GM12878 (cell line): ENCODE results near the gene HJV. TPM values are rescaled to one million over a fixed set of nuclear protein-coding genes. Genes with fewer than 3 reads are reported as not detected.

Source experiments
- ATAC-seq: fragments of 200-7000 bp; cut with Tn5 transposase; 3 replicates; pipeline ENCODE4 v1.9.1; 2020; ENCODE audit warnings: mild to moderate bottlenecking, moderate library complexity
- BruUV-seq: library from RNA; stranded (reverse); fragments of 400-500 nt; replicated peaks from 2 replicates; lab custom pipeline; 2021; lab: Mats Ljungman, UMichigan
- CTCF ChIA-PET: fragments of 300-600 bp; sonication (Branson Sonifier 250); formaldehyde crosslinking; extraction: SDS; loops from one replicate; lab custom pipeline; 2021; ENCODE audit warnings: inconsistent platforms; lab: Yijun Ruan, JAX
- POLR2A ChIA-PET: fragments of 350-600 bp; formaldehyde crosslinking; extraction: SDS; loops from one replicate; lab custom pipeline; 2021; ENCODE audit warnings: inconsistent platforms; lab: Charles Lee
- RAD21 ChIA-PET: fragments of 300-600 bp; sonication (Branson Sonifier 250); formaldehyde crosslinking; loops from one replicate; lab custom pipeline; 2023; ENCODE audit warnings: antibody characterized with exemption; ENCODE audit not compliant: unreplicated experiment; lab: Charles Lee
- SMC1A ChIA-PET: fragments of 300-600 bp; sonication (Branson Sonifier 250); formaldehyde crosslinking; loops from one replicate; lab custom pipeline; 2023; ENCODE audit not compliant: unreplicated experiment, uncharacterized antibody; lab: Charles Lee
- DNase-seq: peaks from one replicate; pipeline ENCODE4 v3.0.0-alpha.2; 2011; ENCODE audit warnings: low read depth, low spot score
- FAIRE-seq: peaks from 3 replicates; lab custom pipeline; 2011; peaks lifted over from hg19 to GRCh38; lab: Jason Lieb, UNC
- H2AFZ ChIP-seq: 2 replicates; pipeline ENCODE4 v1.6.0; 2011; ENCODE audit warnings: low read depth, low read length, control low read depth; ENCODE audit not compliant: control insufficient read depth
- H3K27ac ChIP-seq: 2 replicates; pipeline ENCODE4 v1.5.1; 2011; ENCODE audit warnings: control low read depth; ENCODE audit not compliant: control insufficient read depth, insufficient read depth
- H3K27me3 ChIP-seq, 2 experiments: replicated peaks in 1 of 2; 2 replicates each; pipeline versions ENCODE4 v1.6.0 to v1.6.1; 2011; ENCODE audit warnings: low read length in 1 of 2; ENCODE audit not compliant: control insufficient read depth in 2 of 2, insufficient read depth in 2 of 2
- H3K36me3 ChIP-seq, 2 experiments: 2 replicates each; pipeline ENCODE4 v1.5.1; 2011; ENCODE audit warnings: low read length in 1 of 2; ENCODE audit not compliant: control insufficient read depth in 2 of 2, insufficient read depth in 2 of 2
- H3K4me1 ChIP-seq: 2 replicates; pipeline ENCODE4 v1.6.1; 2011; ENCODE audit warnings: mild to moderate bottlenecking, low read length, moderate library complexity, mixed read lengths; ENCODE audit not compliant: control insufficient read depth, insufficient read depth
- H3K4me2 ChIP-seq: 2 replicates; pipeline ENCODE4 v1.6.0; 2011; ENCODE audit warnings: control low read depth; ENCODE audit not compliant: control insufficient read depth, insufficient read depth
- H3K4me3 ChIP-seq: fragments of 200-600 bp; sonication (generic); 2 replicates; pipeline ENCODE4 v1.5.1; 2016
- H3K79me2 ChIP-seq: 2 replicates; pipeline ENCODE4 v1.6.0; 2011; ENCODE audit warnings: low read length; ENCODE audit not compliant: control insufficient read depth, insufficient read depth
- H3K9ac ChIP-seq: 2 replicates; pipeline ENCODE4 v1.8.0; 2011; ENCODE audit warnings: low read length, control low read depth, mixed read lengths; ENCODE audit not compliant: control insufficient read depth, insufficient read depth
- H3K9me3 ChIP-seq: replicated peaks from 3 replicates; pipeline ENCODE4 v1.5.1; 2011; ENCODE audit warnings: mild to moderate bottlenecking, low read length; ENCODE audit not compliant: control insufficient read depth, insufficient read depth
- H4K20me1 ChIP-seq: 2 replicates; pipeline ENCODE4 v1.6.0; 2011; ENCODE audit not compliant: control insufficient read depth, insufficient read depth
- BCL11A ChIP-seq: IDR thresholded peaks from 2 replicates; pipeline ENCODE4 v1.6.1; 2011; ENCODE audit warnings: low read depth, low read length
- EED ChIP-seq: sonication (generic); IDR thresholded peaks from 2 replicates; pipeline ENCODE4 v1.6.1; 2016; ENCODE audit warnings: antibody characterized with exemption, low read depth
- IKZF1 ChIP-seq: fragments of 450-650 bp; conservative IDR thresholded peaks from 2 replicates; pipeline ENCODE4 v1.6.1; 2017; ENCODE audit warnings: antibody characterized with exemption, mild to moderate bottlenecking
- IKZF2 ChIP-seq, 2 experiments: fragments of 450-650 bp; IDR thresholded peaks; 2 replicates each; pipeline ENCODE4 v1.6.1; 2017; ENCODE audit warnings: mild to moderate bottlenecking in 2 of 2, moderate library complexity in 2 of 2
- MAX ChIP-seq: IDR thresholded peaks from 2 replicates; pipeline ENCODE4 v1.6.1; 2012; ENCODE audit warnings: low read depth, low read length, improper control_type of control experiment
- NFYB ChIP-seq: IDR thresholded peaks from 2 replicates; pipeline ENCODE4 v1.6.1; 2011; ENCODE audit warnings: low read depth, mild to moderate bottlenecking, low read length, improper control_type of control experiment, moderate library complexity; ENCODE audit not compliant: insufficient read depth
- SPI1 ChIP-seq: IDR thresholded peaks from 2 replicates; pipeline ENCODE4 v1.6.1; 2011; ENCODE audit warnings: low read depth, mild to moderate bottlenecking, low read length, moderate library complexity, borderline replicate concordance; ENCODE audit not compliant: insufficient read depth
- ZNF687 ChIP-seq: fragments of 450-650 bp; IDR thresholded peaks from 2 replicates; pipeline ENCODE4 v1.6.1; 2017; ENCODE audit warnings: mild to moderate bottlenecking, moderate library complexity
- WGBS: methylation state at CpG from one replicate; pipeline ENCODE4 v1.1.6; 2016; ENCODE audit warnings: low lambda C conversion rate; ENCODE audit not compliant: insufficient replicate concordance, insufficient coverage; ENCODE audit errors: missing lambda C conversion rate; 5-methylcytosine and 5-hydroxymethylcytosine counted together
- in situ Hi-C: fragments of 300-500 bp; cut with MboI; formaldehyde crosslinking; loops from 9 replicates; pipeline ENCODE4 v1.14.3; 2018; ENCODE audit warnings: mixed read lengths
- intact Hi-C: fragments of 100-400 bp; cut with micrococcal nuclease; formaldehyde crosslinking; loops from one replicate; pipeline ENCODE4 v1.14.2; 2022; ENCODE audit not compliant: unreplicated experiment
- polyA plus RNA-seq, 11 experiments: library from polyadenylated mRNA; depleted of rRNA in 4 of 11; unstranded in 6 of 11; stranded (reverse) in 5 of 11; fragments of >200 nt; fragmentation: Nextera tagmentation in 4 of 11; fragmentation: Illumina TruSeq in 1 of 11; extraction: Ambion mirVana in 4 of 11; extraction: Trizol in 1 of 11; gene quantifications; 1 replicate in 1 of 11; 2 replicates in 10 of 11; pipeline versions ENCODE4 v1.2.1 to v1.2.3, GENCODE V29; 2011 to 2016; ENCODE audit warnings: inconsistent platforms in 2 of 11, missing spikeins in 2 of 11, low read depth in 1 of 11
- total RNA-seq, 4 experiments: library from RNA; depleted of rRNA in 3 of 4; stranded (reverse); fragments of >200 nt in 3 of 4; fragmentation: Illumina TruSeq in 1 of 4; extraction: Trizol in 1 of 4; gene quantifications; 2 replicates each; pipeline versions ENCODE4 v1.2.1 to v1.2.3, GENCODE V29; 2013 to 2021

HJV gene
- total and polyA plus RNA-seq, 10 of the 15 experiments (the other 5 are each of a cell fraction or from before 2014, with no cell fraction given), result not detected

- no peak overlapping the region for H3K4me3 ChIP-seq
- no peak for DNase-seq
- POLR2A ChIA-PET, result interaction anchor here (0.6 to 3.9 kb wide), 5 partner anchors 8 to 54 kb away, joined by 3 to 21 read pairs (median 3); partner anchors contain the start of gene TXNIP
- TF ChIP-seq SPI1, result peak; percentile 89
- no peak for TF ChIP-seq NFYB
- TF ChIP-seq ZNF687, result 0 out of 2 replicates have a peak, but pooled peaks have one; percentile 24
- TF ChIP-seq EED, result peak; percentile 59
- no peak for TF ChIP-seq MAX
- peak; percentile 30 to 33; a peak in 1 of 4 replicates for TF ChIP-seq IKZF2 (IDR thresholded peaks at IDR 0.05)
- TF ChIP-seq IKZF1, result peak; percentile 44; the same call in 1 of the 2 replicates
- TF ChIP-seq BCL11A, result no peak
- TF ChIP-seq, all 136 proteins: peak for 5
- Histone ChIP-seq H3K4me2 (peak overlapping the region; percentile 30; the same call in 1 of the 2 replicates), H3K36me3 (no peaks in the 10 kb centered on the region), H3K9me3 (no peaks in the 10 kb centered on the region), H4K20me1 (no peaks in the 10 kb centered on the region), H3K79me2 (no peaks in the 10 kb centered on the region), H3K4me1 (peaks cover 47% of the 10 kb centered on the region), H2AFZ (peak overlapping the region; percentile 54), H3K27me3 (no peaks in the 10 kb centered on the region), H3K9ac (no peak overlapping the region), H3K27ac (peak overlapping the region; percentile 21)
- no TSS peak for BruUV-seq
- ChIA-PET RAD21 (interaction anchor here (2.3 kb wide), 1 partner anchor 11 kb away, joined by 6 read pairs; no protein-coding TSS in a partner anchor), SMC1A (interaction anchor here (10.9 kb wide), 1 partner anchor 10 kb away, joined by 244 read pairs; the partner anchor contains the start of gene TXNIP), CTCF (interaction anchor here (9.4 kb wide), 1 partner anchor 9 kb away, joined by 196 read pairs; the partner anchor contains the start of gene TXNIP)
- WGBS, result 100% methylated on average over 1 of the region's 1 CpG
- FAIRE-seq (no peak), ATAC-seq (no peak)
- in situ Hi-C loops (no loop called here), intact Hi-C loops (no loop called here)
Measured at GRCh38 chr1:145983206-145983675, 38.3 kb downstream of the HJV start.
